AG09319 (cell line): Measurements from ENCODE around the gene NCS1.

Experiments used
- DNase-seq: peaks from one replicate; pipeline ENCODE4 v3.0.0-alpha.2; 2010; ENCODE audit warnings: low read depth; ENCODE audit errors: extremely low read depth
- TF ChIP-seq, protein P1 (sequence below): IDR thresholded peaks from 2 replicates; pipeline ENCODE4 v1.5.1; 2011; ENCODE audit warnings: low read depth, mild to moderate bottlenecking, inconsistent platforms, low read length, moderate library complexity

Gene NCS1

DNA sequence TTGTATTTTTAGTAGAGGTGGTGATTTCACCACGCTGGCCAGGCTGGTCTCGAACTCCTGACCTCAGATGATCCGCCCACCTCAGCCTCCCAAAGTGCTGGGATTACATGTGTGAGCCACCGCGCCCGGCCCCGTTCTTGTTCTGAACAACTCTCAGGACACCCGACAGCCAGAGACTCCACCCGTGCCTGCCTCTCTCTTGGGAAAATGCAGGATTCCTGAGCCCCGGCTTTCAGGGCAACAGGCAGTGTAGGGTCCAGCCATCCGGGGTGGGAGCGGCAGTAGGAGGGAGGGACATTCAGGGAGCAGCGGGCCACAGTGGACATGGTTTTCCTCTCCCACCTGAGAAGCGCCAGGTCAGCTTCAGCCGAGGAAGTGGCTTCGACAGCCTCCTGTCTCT is 34.4 kb downstream of the NCS1 start:
- TF ChIP-seq, protein P1, sequence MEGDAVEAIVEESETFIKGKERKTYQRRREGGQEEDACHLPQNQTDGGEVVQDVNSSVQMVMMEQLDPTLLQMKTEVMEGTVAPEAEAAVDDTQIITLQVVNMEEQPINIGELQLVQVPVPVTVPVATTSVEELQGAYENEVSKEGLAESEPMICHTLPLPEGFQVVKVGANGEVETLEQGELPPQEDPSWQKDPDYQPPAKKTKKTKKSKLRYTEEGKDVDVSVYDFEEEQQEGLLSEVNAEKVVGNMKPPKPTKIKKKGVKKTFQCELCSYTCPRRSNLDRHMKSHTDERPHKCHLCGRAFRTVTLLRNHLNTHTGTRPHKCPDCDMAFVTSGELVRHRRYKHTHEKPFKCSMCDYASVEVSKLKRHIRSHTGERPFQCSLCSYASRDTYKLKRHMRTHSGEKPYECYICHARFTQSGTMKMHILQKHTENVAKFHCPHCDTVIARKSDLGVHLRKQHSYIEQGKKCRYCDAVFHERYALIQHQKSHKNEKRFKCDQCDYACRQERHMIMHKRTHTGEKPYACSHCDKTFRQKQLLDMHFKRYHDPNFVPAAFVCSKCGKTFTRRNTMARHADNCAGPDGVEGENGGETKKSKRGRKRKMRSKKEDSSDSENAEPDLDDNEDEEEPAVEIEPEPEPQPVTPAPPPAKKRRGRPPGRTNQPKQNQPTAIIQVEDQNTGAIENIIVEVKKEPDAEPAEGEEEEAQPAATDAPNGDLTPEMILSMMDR: no peak
- no peak for DNase-seq

- TF ChIP-seq, protein P1: no peak
- DNase-seq: no peak
Measured at GRCh38 chr9:130207241-130207992, 35.2 kb downstream of the NCS1 start.

- DNase-seq: no peak
- TF ChIP-seq, protein P1: no peak
Measured at GRCh38 chr9:130208600-130209347, 36.6 kb downstream of the NCS1 start.

- DNase-seq: no peak
- TF ChIP-seq, protein P1: no peak
Measured at GRCh38 chr9:130209422-130209821, 37.2 kb downstream of the NCS1 start.

- TF ChIP-seq, protein P1: no peak
- no peak for DNase-seq
Measured at GRCh38 chr9:130211548-130212226, 39.5 kb downstream of the NCS1 start.

- TF ChIP-seq, protein P1: no peak
- DNase-seq: no peak
Measured at GRCh38 chr9:130212543-130213297, 40.5 kb downstream of the NCS1 start.
